Endothelial cell of umbilical vein (primary cell): Measurements from ENCODE around the gene CMTR1. TPM values are rescaled to one million over a fixed set of nuclear protein-coding genes. Genes with fewer than 3 reads are reported as not detected.

ENCODE experiments used
- BruUV-seq: library from RNA; stranded (reverse); fragments of 400-500 nt; replicated peaks from 2 replicates; lab custom pipeline; 2021; lab: Mats Ljungman, UMichigan
- CTCF ChIA-PET: fragments of 300-600, 350-600 bp; sonication (Branson Sonifier 250); formaldehyde crosslinking; loops from one replicate; lab custom pipeline; 2021; ENCODE audit warnings: antibody characterized with exemption, inconsistent platforms; lab: Charles Lee
- POLR2A ChIA-PET: fragments of 300-600, 350-600 bp; sonication (Branson Sonifier 250); formaldehyde crosslinking; loops from one replicate; lab custom pipeline; 2021; ENCODE audit warnings: antibody characterized with exemption, inconsistent platforms; lab: Charles Lee
- DNase-seq: peaks from one replicate; pipeline ENCODE4 v3.0.0-alpha.2; 2011; ENCODE audit warnings: low read depth, low spot score
- FAIRE-seq: peaks from 2 replicates; lab custom pipeline; 2011; peaks lifted over from hg19 to GRCh38; lab: Jason Lieb, UNC
- H2AFZ ChIP-seq: 2 replicates; pipeline ENCODE4 v1.6.0; 2012; ENCODE audit warnings: low read depth, low read length, control low read depth, inconsistent platforms
- H3K27ac ChIP-seq: 2 replicates; pipeline ENCODE4 v1.5.1; 2011; ENCODE audit warnings: low read depth, mild to moderate bottlenecking, control low read depth, low read length, moderate library complexity; ENCODE audit not compliant: insufficient read depth
- H3K27me3 ChIP-seq, 2 experiments: 2 replicates each; pipeline versions ENCODE4 v1.6.0 to v1.6.1; 2011; ENCODE audit warnings: low read length in 2 of 2, mixed read lengths in 1 of 2; ENCODE audit not compliant: control insufficient read depth in 2 of 2, insufficient read depth in 2 of 2
- H3K36me3 ChIP-seq, 2 experiments: 2 replicates in 1 of 2; 3 replicates in 1 of 2; pipeline ENCODE4 v1.5.1; 2011; ENCODE audit warnings: low read length in 2 of 2, mild to moderate bottlenecking in 1 of 2, moderate library complexity in 1 of 2; ENCODE audit not compliant: control insufficient read depth in 2 of 2, insufficient read depth in 2 of 2; ENCODE audit errors: extremely low read depth in 1 of 2
- H3K4me1 ChIP-seq: 3 replicates; pipeline ENCODE4 v1.5.1; 2011; ENCODE audit warnings: mild to moderate bottlenecking, low read length; ENCODE audit not compliant: control insufficient read depth, insufficient read depth; ENCODE audit errors: extremely low read depth
- H3K4me2 ChIP-seq: 2 replicates; pipeline ENCODE4 v1.6.1; 2011; ENCODE audit warnings: low read length, control low read depth, mixed read lengths; ENCODE audit not compliant: insufficient read depth
- H3K4me3 ChIP-seq, 3 experiments: fragments of 200-600 bp in 1 of 3; sonication (generic), shearing (Covaris generic) in 1 of 3; replicated peaks in 1 of 3; 2 replicates each; pipeline ENCODE4 v1.5.1; 2011 to 2016; ENCODE audit warnings: control low read depth in 3 of 3, low read length in 3 of 3, mild to moderate bottlenecking in 2 of 3, inconsistent platforms in 1 of 3, low read depth in 1 of 3, moderate library complexity in 1 of 3; ENCODE audit not compliant: insufficient read depth in 1 of 3
- H3K79me2 ChIP-seq: 2 replicates; pipeline ENCODE4 v1.6.0; 2012; ENCODE audit warnings: low read length, inconsistent platforms; ENCODE audit not compliant: control insufficient read depth, insufficient read depth
- H3K9ac ChIP-seq: replicated peaks from 2 replicates; pipeline ENCODE3; 2011; ENCODE audit warnings: low read length, control low read depth; ENCODE audit not compliant: insufficient read depth; ENCODE audit errors: extremely low read depth
- H3K9me1 ChIP-seq: replicated peaks from 3 replicates; pipeline ENCODE4 v1.6.0; 2011; ENCODE audit warnings: mild to moderate bottlenecking, low read length; ENCODE audit not compliant: control insufficient read depth, insufficient read depth; ENCODE audit errors: extremely low read depth
- H3K9me3 ChIP-seq: replicated peaks from 2 replicates; pipeline ENCODE4 v1.5.1; 2012; ENCODE audit warnings: low read length, inconsistent platforms; ENCODE audit not compliant: control insufficient read depth, insufficient read depth
- H4K20me1 ChIP-seq: replicated peaks from 2 replicates; pipeline ENCODE3; 2011; ENCODE audit warnings: mild to moderate bottlenecking, low read length; ENCODE audit not compliant: control insufficient read depth, insufficient read depth; ENCODE audit errors: extremely low read depth
- EZH2 ChIP-seq: IDR thresholded peaks from 2 replicates; pipeline ENCODE4 v1.6.1; 2012; ENCODE audit warnings: borderline replicate concordance, low read depth, mild to moderate bottlenecking, moderate library complexity, low read length, inconsistent platforms; ENCODE audit not compliant: severe bottlenecking
- FOS ChIP-seq: IDR thresholded peaks from 2 replicates; pipeline ENCODE4 v1.6.1; 2011; ENCODE audit warnings: mild to moderate bottlenecking, low read length, moderate library complexity, borderline replicate concordance; ENCODE audit not compliant: insufficient read depth
- GATA2 ChIP-seq: IDR thresholded peaks from 2 replicates; pipeline ENCODE4 v1.7.0; 2011; ENCODE audit warnings: low read depth, mild to moderate bottlenecking, moderate library complexity, mixed read lengths, low read length; ENCODE audit not compliant: insufficient read length, insufficient read depth
- JUN ChIP-seq: IDR thresholded peaks from 2 replicates; pipeline ENCODE4 v1.6.1; 2011; ENCODE audit warnings: borderline replicate concordance, low read depth; ENCODE audit not compliant: insufficient read length, insufficient read depth
- MYC ChIP-seq: IDR thresholded peaks from one replicate; pipeline ENCODE4 v1.6.1; 2011; ENCODE audit warnings: mild to moderate bottlenecking, low read depth, low read length
- POLR2A ChIP-seq: IDR thresholded peaks from 2 replicates; pipeline ENCODE4 v1.6.1; 2012; ENCODE audit warnings: low read depth, mild to moderate bottlenecking, control low read depth, low read length
- POLR2AphosphoS5 ChIP-seq: IDR thresholded peaks from 2 replicates; pipeline ENCODE4 v1.6.1; 2012; ENCODE audit warnings: low read depth, mild to moderate bottlenecking, control low read depth, low read length, moderate library complexity; ENCODE audit not compliant: insufficient read depth
- dilution Hi-C: fragments of 300-500 bp; cut with MboI; formaldehyde crosslinking; loops from one replicate; pipeline ENCODE4 v1.15.0; 2019; ENCODE audit warnings: low sequenced_read_pairs; ENCODE audit not compliant: extremely low pct_ligation_motif_present
- intact Hi-C: fragments of 100-400 bp; cut with micrococcal nuclease; formaldehyde crosslinking; loops from one replicate; pipeline ENCODE4 v1.10.0; 2022
- polyA plus RNA-seq, 4 experiments: library from polyadenylated mRNA; depleted of rRNA in 3 of 4; stranded (reverse) in 3 of 4; unstranded in 1 of 4; fragments of >200 nt; gene quantifications; 2 replicates each; pipeline versions ENCODE4 v1.2.1 to v1.2.3, GENCODE V29; 2011 to 2012; ENCODE audit warnings: missing spikeins in 1 of 4
- total RNA-seq: library from RNA; stranded (reverse); gene quantifications from 2 replicates; pipeline ENCODE4 v1.2.3, GENCODE V29; 2021
- TF ChIP-seq, protein P1 (sequence below): IDR thresholded peaks from 2 replicates; pipeline ENCODE4 v1.6.1; 2011; ENCODE audit not compliant: insufficient read depth, insufficient read length
- TF ChIP-seq, protein P2 (sequence below), 2 donors: IDR thresholded peaks; 1 replicate in 1 of 2; 2 replicates in 1 of 2; pipeline ENCODE4 v1.5.1; 2011; ENCODE audit warnings: low read length in 2 of 2, mild to moderate bottlenecking in 2 of 2, moderate library complexity in 2 of 2, control low read depth in 1 of 2, inconsistent platforms in 1 of 2, low read depth in 1 of 2; ENCODE audit not compliant: insufficient read depth in 1 of 2; ENCODE audit errors: extremely low read depth in 1 of 2

CMTR1 gene
- total and polyA plus RNA-seq, 2 donors (not counting 3 experiments of a cell fraction or from before 2014, with no cell fraction given) = 19.5 to 38.0 TPM

DNA sequence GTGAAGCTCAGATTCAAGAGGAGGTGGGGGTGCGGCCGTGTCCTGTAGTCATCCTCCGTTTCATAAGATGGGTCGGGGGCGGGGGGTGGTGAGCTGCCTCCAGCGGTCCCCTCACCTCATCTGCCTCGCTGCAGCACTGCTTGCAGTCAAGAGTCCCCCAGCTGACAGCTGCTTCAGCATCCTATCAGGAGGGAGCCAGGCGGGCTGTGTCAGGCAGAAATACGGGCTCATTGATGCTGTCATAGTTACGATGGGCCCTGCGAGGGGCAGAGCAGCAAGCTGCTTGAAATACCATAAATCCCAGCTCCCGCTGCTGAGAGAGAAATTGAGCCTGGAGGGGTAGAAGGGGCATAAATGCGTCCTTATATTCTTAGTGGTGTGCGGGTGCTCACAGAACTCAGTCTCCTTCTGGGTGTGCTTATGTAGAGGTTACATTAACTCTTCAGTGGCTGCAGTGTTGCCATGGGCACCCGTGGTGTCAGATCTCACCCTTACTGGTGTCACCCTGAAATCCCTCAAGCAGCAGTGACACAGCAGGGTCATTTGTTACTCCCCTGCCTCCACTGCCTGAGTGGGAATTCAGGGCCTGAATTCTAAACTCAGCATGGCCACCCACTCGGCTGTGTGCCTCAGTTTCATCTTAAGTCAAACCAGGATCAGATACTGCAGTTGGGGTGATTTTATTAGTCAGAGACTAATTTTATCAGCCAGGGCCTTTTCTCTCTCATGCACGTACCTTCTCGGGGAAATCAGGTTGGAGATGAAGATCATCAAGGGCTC is 44.8 kb downstream of the CMTR1 start:
- no peak overlapping the region for H3K9ac ChIP-seq
- H3K9me1 ChIP-seq = no peaks in the 10 kb centered on the region
- dilution Hi-C loops (no loop called here), intact Hi-C loops (no loop called here)
- DNase-seq (no peak), FAIRE-seq (no peak)
- no peaks in the 10 kb centered on the region for H3K79me2 ChIP-seq
- no peaks in the 10 kb centered on the region for H3K27me3 ChIP-seq
- CTCF ChIA-PET = interaction anchor here (1.1 kb wide), 2 partner anchors 88 to 152 kb away, joined by 3 read pairs; no protein-coding TSS in a partner anchor
- H3K9me3 ChIP-seq = no peaks in the 10 kb centered on the region
- no TSS peak for BruUV-seq
- no peak overlapping the region for H2AFZ ChIP-seq
- H4K20me1 ChIP-seq = no peaks in the 10 kb centered on the region
- no peak for TF ChIP-seq POLR2A
- TF ChIP-seq, protein P1, sequence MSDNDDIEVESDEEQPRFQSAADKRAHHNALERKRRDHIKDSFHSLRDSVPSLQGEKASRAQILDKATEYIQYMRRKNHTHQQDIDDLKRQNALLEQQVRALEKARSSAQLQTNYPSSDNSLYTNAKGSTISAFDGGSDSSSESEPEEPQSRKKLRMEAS = no peak
- no peak for TF ChIP-seq MYC
- TF ChIP-seq GATA2 = no peak
- TF ChIP-seq EZH2 = no peak
- no peak for TF ChIP-seq POLR2AphosphoS5
- no peak for TF ChIP-seq JUN
- no peak for TF ChIP-seq FOS
- TF ChIP-seq, protein P2, sequence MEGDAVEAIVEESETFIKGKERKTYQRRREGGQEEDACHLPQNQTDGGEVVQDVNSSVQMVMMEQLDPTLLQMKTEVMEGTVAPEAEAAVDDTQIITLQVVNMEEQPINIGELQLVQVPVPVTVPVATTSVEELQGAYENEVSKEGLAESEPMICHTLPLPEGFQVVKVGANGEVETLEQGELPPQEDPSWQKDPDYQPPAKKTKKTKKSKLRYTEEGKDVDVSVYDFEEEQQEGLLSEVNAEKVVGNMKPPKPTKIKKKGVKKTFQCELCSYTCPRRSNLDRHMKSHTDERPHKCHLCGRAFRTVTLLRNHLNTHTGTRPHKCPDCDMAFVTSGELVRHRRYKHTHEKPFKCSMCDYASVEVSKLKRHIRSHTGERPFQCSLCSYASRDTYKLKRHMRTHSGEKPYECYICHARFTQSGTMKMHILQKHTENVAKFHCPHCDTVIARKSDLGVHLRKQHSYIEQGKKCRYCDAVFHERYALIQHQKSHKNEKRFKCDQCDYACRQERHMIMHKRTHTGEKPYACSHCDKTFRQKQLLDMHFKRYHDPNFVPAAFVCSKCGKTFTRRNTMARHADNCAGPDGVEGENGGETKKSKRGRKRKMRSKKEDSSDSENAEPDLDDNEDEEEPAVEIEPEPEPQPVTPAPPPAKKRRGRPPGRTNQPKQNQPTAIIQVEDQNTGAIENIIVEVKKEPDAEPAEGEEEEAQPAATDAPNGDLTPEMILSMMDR (IDR thresholded peaks at IDR 0.05; ENCODE audit: extremely low read depth in 1 of 2, insufficient read depth in 1 of 2, low read depth in 1 of 2, low read length in 2 of 2) = no peak
- no peaks in the 10 kb centered on the region for H3K4me1 ChIP-seq
- H3K36me3 ChIP-seq = peaks cover 10 to 53% of the 10 kb centered on the region in 2 experiments
- no peak overlapping the region for H3K4me3 ChIP-seq
- H3K4me2 ChIP-seq = no peak overlapping the region
- H3K27ac ChIP-seq = no peak overlapping the region
- POLR2A ChIA-PET = no interaction called here
